Stimulated activated CD8-positive, alpha-beta memory T cell treated with anti-CD3 and anti-CD28 coated beads, Interleukin-2, amount 100 ng/mL, for 1 hour (primary cell): Measurements from ENCODE around the gene DEFB121.

ENCODE experiments used
- DNase-seq, 2 donors: peaks; one replicate each; pipeline ENCODE4 v3.0.0-alpha.2; 2020; ENCODE audit warnings: low read depth in 2 of 2

The DEFB121 gene

GRCh38 chr20:31363295-31363694, 42.7 kb downstream of the DEFB121 start:
- no peak for DNase-seq

GRCh38 chr20:31355981-31356380, 50.0 kb downstream of the DEFB121 start:
- no peak for DNase-seq
